HepG2 (cell line): ENCODE data around the gene RPLP2. TPM values are rescaled to one million over a fixed set of nuclear protein-coding genes. Genes with fewer than 3 reads are reported as not detected.

Experiments used
- CSRNP1 ChIP-seq: sonication (generic); formaldehyde crosslinking; IDR thresholded peaks from 2 replicates; pipeline ENCODE4 v1.8.1; 2023; ENCODE audit warnings: mild to moderate bottlenecking, missing genetic modification reagents
- ELF1 ChIP-seq: sonication (generic); formaldehyde crosslinking; IDR thresholded peaks from 2 replicates; pipeline ENCODE4 v1.4.0; 2020; ENCODE audit warnings: missing genetic modification reagents
- FOXC1 ChIP-seq: sonication (generic); formaldehyde crosslinking; IDR thresholded peaks from 2 replicates; pipeline ENCODE4 v1.8.0; 2022; ENCODE audit warnings: mild to moderate bottlenecking, missing genetic modification reagents, borderline replicate concordance
- HNRNPH1 ChIP-seq: fragments of 200-400 bp; formaldehyde crosslinking; optimal IDR thresholded peaks from 2 replicates; pipeline ENCODE3; 2017; ENCODE audit warnings: mild to moderate bottlenecking, low read depth, low read length
- HNRNPK ChIP-seq: fragments of 200-400 bp; formaldehyde crosslinking; IDR thresholded peaks from 2 replicates; pipeline ENCODE4 v1.6.1; 2018; ENCODE audit warnings: low read length, low read depth, moderate library complexity, mild to moderate bottlenecking; ENCODE audit not compliant: poor library complexity, severe bottlenecking
- NFAT5 ChIP-seq: sonication (generic); formaldehyde crosslinking; IDR thresholded peaks from 2 replicates; pipeline ENCODE4 v1.4.0; 2020; ENCODE audit warnings: missing genetic modification reagents
- POLR2G ChIP-seq: fragments of 200-400 bp; formaldehyde crosslinking; IDR thresholded peaks from 2 replicates; pipeline ENCODE4 v1.6.1; 2018; ENCODE audit warnings: mild to moderate bottlenecking, low read depth, low read length, moderate library complexity
- THAP8 ChIP-seq: sonication (generic); formaldehyde crosslinking; IDR thresholded peaks from 2 replicates; pipeline ENCODE4 v1.5.1; 2020; ENCODE audit warnings: missing genetic modification reagents, mild to moderate bottlenecking, borderline replicate concordance
- ZNF614 ChIP-seq: IDR thresholded peaks from 2 replicates; pipeline ENCODE4 v1.6.1; 2018; ENCODE audit warnings: missing biosample characterization, missing genetic modification reagents, inconsistent platforms, borderline replicate concordance
- polyA plus RNA-seq, 8 experiments: library from polyadenylated mRNA; depleted of rRNA in 3 of 8; stranded (reverse) in 7 of 8; unstranded in 1 of 8; fragments of >200 nt; fragmentation: Illumina TruSeq in 4 of 8; extraction: Trizol in 4 of 8; gene quantifications; 2 replicates each; pipeline versions ENCODE4 v1.2.1 to v1.2.3, GENCODE V29; 2011 to 2016; ENCODE audit warnings: low read depth in 4 of 8, missing spikeins in 1 of 8, mixed read lengths in 1 of 8; ENCODE audit not compliant: insufficient read depth in 1 of 8
- total RNA-seq, 5 experiments: library from RNA; depleted of rRNA; stranded (reverse); fragments of >200 nt; fragmentation: Illumina TruSeq; extraction: Trizol; gene quantifications; 2 replicates each; pipeline ENCODE4 v1.2.3, GENCODE V29; 2016; ENCODE audit warnings: low read depth in 1 of 5
- TF ChIP-seq, protein P1 (sequence below): sonication (generic); formaldehyde crosslinking; IDR thresholded peaks from 2 replicates; pipeline ENCODE4 v1.4.0; 2020; ENCODE audit warnings: missing genetic modification reagents
- TF ChIP-seq, protein P2 (sequence below): sonication (generic); formaldehyde crosslinking; IDR thresholded peaks from 2 replicates; pipeline ENCODE4 v1.4.0; 2020; ENCODE audit warnings: missing genetic modification reagents
- TF ChIP-seq, protein P3 (sequence below): sonication (generic); formaldehyde crosslinking; IDR thresholded peaks from 2 replicates; pipeline ENCODE4 v1.8.1; 2022; ENCODE audit warnings: low read depth, mild to moderate bottlenecking, missing genetic modification reagents

Gene RPLP2
- total and polyA plus RNA-seq, 2 of the 13 experiments (the other 11 are each of a cell fraction or from before 2014, with no cell fraction given): 978 to 2,106 TPM

DNA sequence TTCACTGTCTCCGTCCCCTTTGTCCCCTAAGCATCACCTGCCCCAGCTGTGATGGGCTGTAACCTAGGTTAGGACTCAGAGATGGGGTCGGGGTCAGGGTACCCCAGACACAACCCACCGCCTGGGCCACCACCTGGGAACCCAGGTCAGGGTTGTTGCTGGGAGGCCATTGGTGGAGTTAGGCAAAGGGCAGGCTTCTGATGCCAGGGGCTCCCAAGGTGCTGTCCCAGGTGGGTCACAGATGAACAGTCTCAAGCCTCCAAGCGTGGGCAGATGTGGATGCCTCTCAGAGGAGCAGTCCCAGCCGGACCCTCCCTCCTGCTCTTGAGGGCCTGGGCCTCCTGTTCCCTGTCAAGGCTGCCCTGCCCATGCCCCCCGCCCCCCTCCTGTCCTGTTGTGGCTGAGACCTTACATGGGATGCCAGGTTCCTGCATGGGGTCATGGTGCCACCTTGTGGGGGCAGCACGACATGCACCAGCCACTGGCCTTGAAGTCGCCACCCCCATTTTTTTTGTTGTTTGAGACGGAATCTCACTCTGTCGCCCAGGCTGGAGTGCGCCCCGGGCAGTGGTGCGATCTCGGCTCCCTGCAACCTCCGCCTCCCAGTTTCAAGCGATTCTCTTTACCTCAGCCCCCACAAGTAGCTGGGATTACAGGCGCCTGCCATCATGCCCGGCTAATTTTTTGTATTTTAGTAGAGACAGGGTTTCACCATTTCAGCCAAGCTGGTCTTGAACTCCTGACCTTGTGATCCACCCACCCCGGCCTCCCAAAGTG, 44.6 kb upstream of the RPLP2 start (continued):
- TF ChIP-seq THAP8 (no peak), HNRNPH1 (no peak), FOXC1 (CRISPR knock-in tag) (no peak), POLR2G (peak; percentile 64), CSRNP1 (CRISPR knock-in tag) (no peak), ELF1 (CRISPR knock-in tag) (no peak), ZNF614 (no peak), HNRNPK (no peak), NFAT5 (CRISPR knock-in tag) (no peak)
- TF ChIP-seq, protein P1, sequence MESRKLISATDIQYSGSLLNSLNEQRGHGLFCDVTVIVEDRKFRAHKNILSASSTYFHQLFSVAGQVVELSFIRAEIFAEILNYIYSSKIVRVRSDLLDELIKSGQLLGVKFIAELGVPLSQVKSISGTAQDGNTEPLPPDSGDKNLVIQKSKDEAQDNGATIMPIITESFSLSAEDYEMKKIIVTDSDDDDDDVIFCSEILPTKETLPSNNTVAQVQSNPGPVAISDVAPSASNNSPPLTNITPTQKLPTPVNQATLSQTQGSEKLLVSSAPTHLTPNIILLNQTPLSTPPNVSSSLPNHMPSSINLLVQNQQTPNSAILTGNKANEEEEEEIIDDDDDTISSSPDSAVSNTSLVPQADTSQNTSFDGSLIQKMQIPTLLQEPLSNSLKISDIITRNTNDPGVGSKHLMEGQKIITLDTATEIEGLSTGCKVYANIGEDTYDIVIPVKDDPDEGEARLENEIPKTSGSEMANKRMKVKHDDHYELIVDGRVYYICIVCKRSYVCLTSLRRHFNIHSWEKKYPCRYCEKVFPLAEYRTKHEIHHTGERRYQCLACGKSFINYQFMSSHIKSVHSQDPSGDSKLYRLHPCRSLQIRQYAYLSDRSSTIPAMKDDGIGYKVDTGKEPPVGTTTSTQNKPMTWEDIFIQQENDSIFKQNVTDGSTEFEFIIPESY (CRISPR knock-in tag): peak; percentile 84
- TF ChIP-seq, protein P2, sequence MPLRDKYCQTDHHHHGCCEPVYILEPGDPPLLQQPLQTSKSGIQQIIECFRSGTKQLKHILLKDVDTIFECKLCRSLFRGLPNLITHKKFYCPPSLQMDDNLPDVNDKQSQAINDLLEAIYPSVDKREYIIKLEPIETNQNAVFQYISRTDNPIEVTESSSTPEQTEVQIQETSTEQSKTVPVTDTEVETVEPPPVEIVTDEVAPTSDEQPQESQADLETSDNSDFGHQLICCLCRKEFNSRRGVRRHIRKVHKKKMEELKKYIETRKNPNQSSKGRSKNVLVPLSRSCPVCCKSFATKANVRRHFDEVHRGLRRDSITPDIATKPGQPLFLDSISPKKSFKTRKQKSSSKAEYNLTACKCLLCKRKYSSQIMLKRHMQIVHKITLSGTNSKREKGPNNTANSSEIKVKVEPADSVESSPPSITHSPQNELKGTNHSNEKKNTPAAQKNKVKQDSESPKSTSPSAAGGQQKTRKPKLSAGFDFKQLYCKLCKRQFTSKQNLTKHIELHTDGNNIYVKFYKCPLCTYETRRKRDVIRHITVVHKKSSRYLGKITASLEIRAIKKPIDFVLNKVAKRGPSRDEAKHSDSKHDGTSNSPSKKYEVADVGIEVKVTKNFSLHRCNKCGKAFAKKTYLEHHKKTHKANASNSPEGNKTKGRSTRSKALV (CRISPR knock-in tag): no peak
- TF ChIP-seq, protein P3, sequence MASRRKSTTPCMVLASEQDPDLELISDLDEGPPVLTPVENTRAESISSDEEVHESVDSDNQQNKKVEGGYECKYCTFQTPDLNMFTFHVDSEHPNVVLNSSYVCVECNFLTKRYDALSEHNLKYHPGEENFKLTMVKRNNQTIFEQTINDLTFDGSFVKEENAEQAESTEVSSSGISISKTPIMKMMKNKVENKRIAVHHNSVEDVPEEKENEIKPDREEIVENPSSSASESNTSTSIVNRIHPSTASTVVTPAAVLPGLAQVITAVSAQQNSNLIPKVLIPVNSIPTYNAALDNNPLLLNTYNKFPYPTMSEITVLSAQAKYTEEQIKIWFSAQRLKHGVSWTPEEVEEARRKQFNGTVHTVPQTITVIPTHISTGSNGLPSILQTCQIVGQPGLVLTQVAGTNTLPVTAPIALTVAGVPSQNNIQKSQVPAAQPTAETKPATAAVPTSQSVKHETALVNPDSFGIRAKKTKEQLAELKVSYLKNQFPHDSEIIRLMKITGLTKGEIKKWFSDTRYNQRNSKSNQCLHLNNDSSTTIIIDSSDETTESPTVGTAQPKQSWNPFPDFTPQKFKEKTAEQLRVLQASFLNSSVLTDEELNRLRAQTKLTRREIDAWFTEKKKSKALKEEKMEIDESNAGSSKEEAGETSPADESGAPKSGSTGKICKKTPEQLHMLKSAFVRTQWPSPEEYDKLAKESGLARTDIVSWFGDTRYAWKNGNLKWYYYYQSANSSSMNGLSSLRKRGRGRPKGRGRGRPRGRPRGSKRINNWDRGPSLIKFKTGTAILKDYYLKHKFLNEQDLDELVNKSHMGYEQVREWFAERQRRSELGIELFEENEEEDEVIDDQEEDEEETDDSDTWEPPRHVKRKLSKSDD: no peak
